ENCODE measurements around the gene ZNF609.
"Not testable (repeated sequence)": the region's sequence is repeated elsewhere in the genome, so short reads cannot be mapped to it uniquely, and the experiment has no call there.

The ZNF609 gene

DNA sequence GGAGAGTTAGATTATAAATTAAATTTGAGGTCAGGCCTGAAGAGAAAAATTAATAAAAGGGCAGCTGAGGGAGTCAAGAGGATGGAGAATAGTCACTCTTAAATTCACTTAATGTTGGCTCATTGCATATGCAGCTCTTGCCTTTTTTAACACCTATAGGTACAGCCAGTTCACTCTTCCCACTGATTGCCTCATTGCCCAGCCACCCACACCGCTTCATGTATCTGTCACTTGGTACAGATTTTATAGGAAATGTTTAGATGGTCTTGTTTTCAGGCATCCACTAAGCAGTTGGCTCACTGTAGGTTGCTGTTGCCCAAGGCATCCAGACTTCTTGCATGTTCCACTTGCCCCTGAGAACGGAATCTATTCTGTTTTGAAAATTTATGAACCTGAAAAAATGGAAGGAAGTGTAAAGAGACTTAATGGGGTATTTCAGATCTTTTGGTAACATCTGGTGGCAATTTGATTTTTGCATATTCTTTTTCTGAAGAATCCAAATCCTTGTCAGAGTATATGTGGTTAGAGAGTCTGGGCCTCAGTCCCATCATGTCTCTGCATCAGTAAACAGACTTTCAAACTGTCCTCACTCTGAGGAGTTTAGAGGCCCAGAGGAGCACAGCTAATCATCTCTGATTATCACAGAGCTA is 163.1 kb downstream of the ZNF609 start:
- DNase-seq, result no peak

GRCh38 chr15:64624242-64624641 is 163.9 kb downstream of the ZNF609 start:
- DNase-seq, result no peak

- no peak for DNase-seq
These were observed 168.7 kb downstream of the ZNF609 start for GRCh38 chr15:64629063-64629462.

DNA sequence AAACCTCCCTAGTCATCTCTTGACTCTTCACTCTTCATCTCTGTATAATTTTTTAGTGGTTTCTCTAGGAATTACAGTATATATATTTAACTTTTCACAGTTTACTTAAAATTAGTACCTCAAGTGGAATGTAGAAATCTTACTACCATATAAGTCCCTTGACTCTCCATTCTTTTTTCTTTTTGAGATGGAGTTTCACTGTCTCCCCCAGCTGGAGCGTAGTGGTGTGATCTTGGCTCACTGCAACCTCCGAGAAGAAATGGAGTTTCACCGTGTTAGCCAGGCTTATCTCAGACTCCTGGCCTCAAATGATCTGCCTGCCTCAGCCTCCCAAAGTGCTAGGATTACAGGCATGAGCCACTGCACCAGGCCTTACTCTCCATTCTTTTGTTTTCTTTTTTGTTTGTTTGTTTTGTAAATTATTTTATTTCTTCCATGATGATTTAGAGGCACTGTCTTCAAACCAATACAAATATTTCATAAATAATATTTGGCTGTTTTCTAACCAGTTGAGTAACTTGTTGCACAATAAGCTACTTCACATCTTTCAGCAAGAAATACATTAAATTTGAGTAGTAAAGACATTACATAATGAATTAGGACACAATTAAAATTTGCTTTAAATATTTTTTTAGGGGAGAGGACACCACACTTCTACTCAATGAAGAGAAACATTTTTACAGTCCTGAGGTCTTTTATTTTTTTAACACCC is 170.2 kb downstream of the ZNF609 start:
- no peak for DNase-seq

GRCh38 chr15:64632639-64633038 is 172.3 kb downstream of the ZNF609 start:
- DNase-seq, result not testable (repeated sequence)

GRCh38 chr15:64633332-64633731 is 173.0 kb downstream of the ZNF609 start:
- no peak for DNase-seq

DNA sequence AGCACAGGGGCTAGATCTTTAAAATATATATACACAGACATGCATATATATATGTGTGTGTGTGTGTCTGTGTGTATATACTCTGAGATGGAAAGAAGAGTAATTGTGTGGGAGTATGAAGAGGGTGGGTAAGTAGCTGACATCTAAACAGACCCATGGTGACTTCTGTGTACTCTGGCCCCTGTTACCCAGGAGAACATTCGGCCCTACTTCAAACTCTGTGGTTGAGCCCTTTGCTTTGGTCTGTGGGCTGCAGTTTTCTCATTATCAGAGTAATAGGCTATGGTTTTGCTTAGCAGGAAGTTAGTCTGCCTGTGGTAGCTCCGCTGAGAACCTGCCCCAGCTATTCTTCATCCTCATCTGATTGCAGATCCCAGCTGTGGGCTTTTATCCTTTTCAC is 173.6 kb downstream of the ZNF609 start:
- DNase-seq, result peak; percentile 66 to 76

DNA sequence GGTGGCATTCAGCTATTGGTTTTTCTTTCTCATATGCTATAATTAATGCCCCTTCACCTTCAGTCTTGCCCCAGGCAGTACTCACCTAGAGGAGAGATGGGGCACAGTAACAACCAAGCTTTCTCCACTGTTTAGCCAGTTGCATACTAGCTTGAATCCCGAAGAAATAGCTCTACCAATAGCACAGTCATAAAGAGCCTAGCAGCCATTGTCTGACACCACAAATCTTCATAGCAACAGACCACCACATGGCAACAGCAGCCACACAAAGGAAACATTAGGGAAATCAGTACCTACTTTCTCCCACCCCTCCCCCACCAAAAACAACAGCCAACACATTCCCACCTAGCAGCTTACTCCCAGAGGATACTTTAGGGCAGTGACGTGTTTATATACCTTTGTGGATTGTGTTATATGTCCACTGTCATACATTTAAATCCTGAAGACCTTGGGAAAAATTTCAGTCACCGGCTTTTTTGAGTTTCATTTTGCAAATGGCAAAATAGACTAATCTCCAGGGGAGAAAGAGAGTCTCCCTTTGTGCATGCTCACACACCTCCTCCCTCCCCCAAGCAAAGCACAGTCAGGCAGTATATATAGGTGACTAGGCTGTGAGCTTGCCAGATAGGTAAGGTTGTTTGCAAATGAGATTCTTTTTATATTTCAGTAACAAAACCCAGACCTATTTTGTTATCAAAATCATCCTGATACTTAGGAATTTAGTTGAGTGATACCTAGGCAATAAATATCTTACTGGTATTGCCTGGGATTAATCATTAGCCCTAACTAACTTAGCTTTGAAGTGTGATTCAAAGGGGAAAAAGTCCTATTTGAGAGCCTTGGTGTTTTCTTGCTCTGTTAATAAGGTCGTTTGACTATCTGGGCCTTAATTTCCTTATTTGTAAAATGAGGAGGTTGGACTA is 174.5 kb downstream of the ZNF609 start:
- DNase-seq, result no peak

DNA sequence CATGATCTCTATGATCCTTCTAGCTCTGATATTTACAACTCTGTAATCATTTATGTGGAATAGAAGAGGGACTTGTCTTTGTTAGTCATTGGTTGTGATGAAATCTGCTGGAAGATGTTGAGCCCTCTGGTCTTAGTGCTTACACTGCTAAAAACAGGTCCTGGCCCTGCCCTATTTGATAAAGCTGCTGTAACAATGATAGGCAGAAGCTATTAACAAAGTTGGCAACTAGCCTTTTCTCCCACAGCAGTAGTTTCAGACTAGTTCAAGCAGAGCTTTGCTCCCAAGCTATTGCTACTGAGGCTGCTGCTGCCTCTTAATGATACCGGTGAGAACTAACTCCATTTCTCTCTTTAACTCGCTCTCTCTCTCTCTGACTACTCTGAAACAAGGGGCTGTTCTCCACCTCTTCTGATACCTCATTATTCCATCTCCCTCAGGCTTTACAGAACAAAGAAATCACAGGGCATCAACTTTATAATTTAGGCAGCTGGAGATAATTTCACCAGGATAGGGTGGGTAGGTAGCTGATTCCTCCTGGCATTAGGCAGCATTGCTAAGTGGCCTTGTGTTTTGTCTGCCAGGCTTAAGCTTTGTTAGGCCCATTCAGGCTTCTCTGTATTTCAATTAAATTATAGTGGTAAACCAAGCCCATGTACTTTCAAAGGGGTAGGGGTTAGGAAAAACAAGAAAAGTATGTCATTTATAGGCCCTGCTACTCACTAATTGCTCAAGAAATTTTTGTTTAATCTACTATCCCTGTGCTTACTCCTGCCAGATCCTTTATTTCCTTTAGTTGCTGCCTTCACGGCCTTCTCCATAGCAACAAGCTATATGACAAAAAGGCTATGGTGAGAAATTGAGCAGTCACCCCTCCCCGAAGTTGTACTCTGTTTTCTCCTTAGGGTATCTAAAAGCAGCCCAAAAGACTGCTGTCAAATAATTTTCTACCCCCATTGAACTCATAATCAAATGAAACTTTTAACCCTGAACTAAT is 175.4 kb downstream of the ZNF609 start:
- DNase-seq, result no peak

GRCh38 chr15:64636556-64636955 is 176.2 kb downstream of the ZNF609 start:
- DNase-seq, result no peak

DNA sequence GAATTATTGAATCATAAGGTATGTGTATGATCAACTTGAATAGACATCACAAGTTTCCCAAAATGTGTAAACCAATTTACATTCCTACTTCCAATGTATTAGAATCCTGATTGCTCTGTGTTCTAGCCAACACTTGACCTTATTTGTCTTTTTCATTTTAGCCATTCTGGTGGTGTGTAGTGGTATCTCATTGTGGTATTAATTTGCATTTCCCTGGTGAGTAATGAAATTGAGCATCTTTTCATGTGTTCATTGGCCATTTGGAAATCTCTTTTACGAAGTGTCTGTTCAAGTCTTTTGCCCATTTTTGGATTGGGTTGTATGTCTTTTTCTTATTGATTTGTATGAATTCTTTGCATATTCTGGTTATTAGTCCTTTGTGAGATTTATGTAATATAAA is 177.0 kb downstream of the ZNF609 start:
- no peak for DNase-seq

DNA sequence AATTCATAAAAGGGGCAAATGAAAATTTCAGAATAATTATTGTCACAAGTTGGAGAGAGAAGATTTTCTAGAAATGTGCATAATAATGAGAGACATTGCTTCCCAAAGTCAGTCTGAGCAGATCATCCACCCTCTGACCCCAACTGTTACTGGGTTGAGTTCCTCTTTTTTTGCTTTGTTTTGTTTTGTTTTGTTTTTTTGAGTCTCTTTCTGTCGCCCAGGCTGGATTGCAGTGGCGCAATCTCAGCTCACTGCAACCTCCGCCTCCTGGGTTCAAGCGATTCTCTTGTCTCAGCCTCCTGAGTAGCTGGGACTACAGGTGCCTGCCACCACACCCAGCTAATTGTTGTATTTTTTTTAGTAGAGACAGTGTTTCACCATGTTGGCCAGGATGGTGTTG is 179.4 kb downstream of the ZNF609 start:
- peak; percentile 29 to 55 for DNase-seq

DNA sequence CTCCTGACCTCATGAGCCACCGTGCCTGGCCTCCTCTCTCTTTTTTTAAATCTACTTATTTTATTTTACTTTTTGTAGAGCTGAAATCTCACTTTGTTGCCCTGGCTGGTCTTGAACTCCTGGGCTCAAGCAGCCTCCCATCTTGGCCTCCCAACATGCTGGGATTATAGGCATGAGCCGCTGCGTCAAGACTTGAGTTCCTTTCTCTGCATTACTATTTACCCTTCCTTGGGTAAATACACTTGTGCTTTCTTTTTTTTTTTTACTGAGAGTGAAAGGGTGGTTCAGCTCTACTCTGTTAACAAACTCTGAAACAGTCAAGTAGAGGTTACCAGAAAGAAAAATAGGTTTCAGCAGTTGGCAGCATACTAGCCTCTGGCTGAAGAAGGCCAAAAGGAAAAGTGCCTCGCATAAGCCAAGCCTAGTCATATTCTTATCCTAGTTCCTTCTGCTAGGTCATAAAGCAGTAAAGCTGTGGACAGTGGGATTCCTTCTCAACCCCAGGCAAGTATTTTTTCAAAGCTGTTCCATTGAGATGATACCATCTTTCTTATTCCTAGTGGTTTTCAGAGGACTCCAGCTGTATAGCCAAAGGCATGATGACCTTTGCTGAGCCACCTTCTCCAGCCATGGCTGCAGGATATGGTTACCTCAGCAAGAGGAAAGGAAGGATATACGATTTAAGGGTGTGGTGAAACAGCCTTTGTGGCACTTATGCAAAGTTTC is 179.9 kb downstream of the ZNF609 start:
- no peak for DNase-seq

- no peak for DNase-seq
These were observed 182.5 kb downstream of the ZNF609 start for GRCh38 chr15:64642875-64643274.

- no peak for DNase-seq
These were observed 183.3 kb downstream of the ZNF609 start for GRCh38 chr15:64643685-64644084.

- not testable (repeated sequence) for DNase-seq
These were observed 184.4 kb downstream of the ZNF609 start for GRCh38 chr15:64644811-64645210.

DNA sequence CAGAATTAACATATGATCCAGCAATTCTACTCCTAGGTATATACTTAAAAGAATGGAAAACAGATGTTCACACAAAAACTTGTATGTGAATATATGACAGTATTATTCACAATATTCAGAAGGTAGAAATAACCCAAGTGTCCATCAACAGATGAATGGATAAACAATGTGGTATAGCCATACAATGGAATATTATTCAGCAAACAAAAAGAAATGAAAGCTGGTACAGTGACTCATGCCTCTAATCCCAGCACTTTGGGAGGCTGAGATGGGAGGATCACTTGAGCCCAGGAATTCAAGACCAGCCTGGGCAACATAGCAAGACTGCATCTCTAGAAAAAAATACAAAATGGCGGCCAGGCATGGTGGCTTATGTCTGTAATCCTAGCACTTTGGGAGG is 185.6 kb downstream of the ZNF609 start:
- DNase-seq, result no peak

DNA sequence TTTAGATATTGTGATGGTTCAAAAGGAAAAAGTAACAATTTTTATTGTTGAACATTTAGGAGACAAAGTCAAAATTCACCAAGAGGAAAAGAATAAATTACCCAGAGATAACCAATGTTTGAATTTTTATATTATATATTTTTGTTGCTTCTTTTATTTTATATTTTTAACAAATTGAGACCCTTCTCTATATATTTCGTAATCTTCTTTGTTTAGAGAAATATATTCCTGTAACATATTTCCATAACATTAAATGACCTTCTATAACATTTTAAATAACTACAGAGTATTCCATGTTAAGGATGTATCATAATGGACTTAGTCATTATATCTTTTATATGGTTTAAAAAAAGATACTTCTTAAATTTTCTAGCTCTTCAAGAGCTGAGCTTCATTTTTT is 187.0 kb downstream of the ZNF609 start:
- DNase-seq, result no peak

GRCh38 chr15:64650552-64650951 is 190.2 kb downstream of the ZNF609 start:
- no peak for DNase-seq

GRCh38 chr15:64651601-64652191 is 191.3 kb downstream of the ZNF609 start:
- no peak for DNase-seq

DNA sequence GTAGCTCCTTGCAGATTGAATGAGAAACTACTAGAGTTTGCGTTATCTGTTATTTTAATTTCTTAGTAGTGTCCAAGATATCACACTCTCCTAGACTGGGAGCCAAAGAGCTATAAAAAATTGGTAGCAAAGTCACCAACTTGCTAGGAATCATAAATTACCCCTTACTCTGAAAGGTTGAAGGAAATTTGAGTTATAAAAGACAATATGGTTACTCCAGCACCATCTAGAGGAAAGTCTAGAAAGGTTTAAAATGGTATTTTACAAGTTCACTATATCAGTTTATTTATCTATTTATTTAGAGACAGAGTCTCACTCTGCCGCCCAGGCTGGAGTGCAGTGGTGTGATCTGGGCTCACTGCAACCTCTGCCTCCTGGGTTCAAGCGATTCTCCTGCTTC is 193.4 kb downstream of the ZNF609 start:
- DNase-seq, result peak; percentile 34 to 58
